ENCODE results near the gene PDZRN4. TPM values are rescaled to one million over a fixed set of nuclear protein-coding genes. Genes with fewer than 3 reads are reported as not detected.

The PDZRN4 gene
- total RNA-seq, 2 donors from 2014 or later, result 0.89 to 1.6 TPM

GRCh38 chr12:41527534-41528116, 339.5 kb downstream of the PDZRN4 start:
- no peak overlapping the region for H3K4me3 ChIP-seq
- TF ChIP-seq CTCF (IDR thresholded peaks at IDR 0.05), result no peak

GRCh38 chr12:41528874-41529273, 340.8 kb downstream of the PDZRN4 start:
- DNase-seq (ENCODE audit: low spot score), result no peak
- Histone ChIP-seq H3K4me3 (no peak overlapping the region), H3K27ac (no peak overlapping the region), H3K4me1 (no peaks in the 10 kb centered on the region), H3K36me3 (no peaks in the 10 kb centered on the region), H3K27me3 (no peaks in the 10 kb centered on the region), H3K9me3 (no peaks in the 10 kb centered on the region)
- TF ChIP-seq CTCF (IDR thresholded peaks at IDR 0.05), result no peak

More at GRCh38 chr12:41527534-41528116, 339.5 kb downstream of the PDZRN4 start:
- Histone ChIP-seq H3K4me1 (no peaks in the 10 kb centered on the region), H3K27me3 (no peaks in the 10 kb centered on the region), H3K36me3 (no peaks in the 10 kb centered on the region), H3K9me3 (no peaks in the 10 kb centered on the region), H3K27ac (no peak overlapping the region)
- no peak for DNase-seq (ENCODE audit: low spot score)

- no peaks in the 10 kb centered on the region for H3K27me3 ChIP-seq
- no peak for TF ChIP-seq CTCF (IDR thresholded peaks at IDR 0.05)
- no peak overlapping the region for H3K27ac ChIP-seq
- no peaks in the 10 kb centered on the region for H3K36me3 ChIP-seq
- H3K4me1 ChIP-seq, result no peaks in the 10 kb centered on the region
- H3K9me3 ChIP-seq, result no peaks in the 10 kb centered on the region
- no peak overlapping the region for H3K4me3 ChIP-seq
- no peak for DNase-seq (ENCODE audit: low spot score)
These were observed 342.3 kb downstream of the PDZRN4 start for GRCh38 chr12:41530441-41530840.

- peak overlapping the region in 1 of 2 donors; percentile 61 for H3K27ac ChIP-seq
- TF ChIP-seq CTCF (IDR thresholded peaks at IDR 0.05), result no peak
- no peaks in the 10 kb centered on the region for H3K36me3 ChIP-seq
- no peaks in the 10 kb centered on the region for H3K9me3 ChIP-seq
- H3K4me3 ChIP-seq, result no peak overlapping the region
- H3K4me1 ChIP-seq, result no peaks in the 10 kb centered on the region
- no peaks in the 10 kb centered on the region for H3K27me3 ChIP-seq
- DNase-seq (ENCODE audit: low spot score), result peak; percentile 73
These were observed 343.2 kb downstream of the PDZRN4 start for GRCh38 chr12:41531147-41531829.

- no peak for TF ChIP-seq CTCF (IDR thresholded peaks at IDR 0.05)
- H3K4me1 ChIP-seq, result no peaks in the 10 kb centered on the region
- no peaks in the 10 kb centered on the region for H3K27me3 ChIP-seq
- H3K27ac ChIP-seq, result no peak overlapping the region
- no peak overlapping the region for H3K4me3 ChIP-seq
- no peak for DNase-seq (ENCODE audit: low spot score)
- no peaks in the 10 kb centered on the region for H3K36me3 ChIP-seq
- H3K9me3 ChIP-seq, result no peaks in the 10 kb centered on the region
These were observed 344.0 kb downstream of the PDZRN4 start for GRCh38 chr12:41532072-41532471.
